Neural cell (in vitro differentiated cells): ENCODE results near the gene GRSF1.

Experiments
- CTCF ChIP-seq: fragments of 450-650 bp; IDR thresholded peaks from 2 replicates; pipeline ENCODE4 v1.5.1; 2014; ENCODE audit warnings: antibody characterized with exemption, mild to moderate bottlenecking, moderate library complexity; ENCODE audit not compliant: poor library complexity, severe bottlenecking
- MXI1 ChIP-seq: fragments of 450-650 bp; conservative IDR thresholded peaks from 2 replicates; pipeline ENCODE4 v1.6.1; 2014; ENCODE audit warnings: antibody characterized with exemption, mild to moderate bottlenecking; ENCODE audit not compliant: poor library complexity, severe bottlenecking
- REST ChIP-seq: IDR thresholded peaks from 2 replicates; pipeline ENCODE4 v1.6.1; 2012; ENCODE audit warnings: borderline replicate concordance

DNA sequence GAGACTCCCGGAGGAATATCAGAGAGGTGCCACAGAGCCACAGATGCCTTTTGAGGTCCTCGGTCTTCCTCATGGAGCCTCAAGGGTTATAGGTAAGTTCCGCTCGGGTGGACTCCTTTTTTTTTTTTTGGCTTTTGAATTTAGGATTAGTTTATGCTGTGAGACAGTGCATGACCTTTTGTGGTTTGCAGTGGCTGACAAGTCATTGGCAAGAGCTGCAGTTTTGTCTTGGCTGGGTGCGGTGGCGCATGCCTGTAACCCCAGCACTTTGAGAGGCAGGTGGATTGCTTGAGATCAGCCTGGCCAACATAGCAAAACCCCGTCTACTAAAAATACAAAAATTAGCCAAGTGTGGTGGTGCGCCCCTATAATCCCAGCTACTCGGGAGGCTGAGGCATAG, 4.5 kb upstream of the GRSF1 start:
- TF ChIP-seq CTCF, result no peak
- TF ChIP-seq MXI1, result no peak
- no peak for TF ChIP-seq REST
